ENCODE data around the gene S100A13. TPM values are rescaled to one million over a fixed set of nuclear protein-coding genes. Genes with fewer than 3 reads are reported as not detected.

S100A13 gene
- total RNA-seq, 1 experiment from 2014 or later: 238 TPM

GRCh38 chr1:153627715-153628626 lies 666 bp upstream of the S100A13 start, which contains the start of gene S100A1:
TSS of gene S100A1 (plus strand) at chr1:153628434. CDS start at chr1:153630522, 2,088 bp downstream.
- Mint-ChIP-seq H3K27me3 (ENCODE audit: insufficient read depth, unreplicated experiment) (no peaks in the 10 kb centered on the region), H3K4me3 (ENCODE audit: unreplicated experiment) (peak within 1 kb of the TSS; percentile 93), H3K36me3 (ENCODE audit: insufficient read depth, unreplicated experiment) (peaks cover 47% of the 10 kb centered on the region), H3K27ac (ENCODE audit: unreplicated experiment) (peak within 1 kb of the TSS; percentile 89), H3K9me3 (ENCODE audit: unreplicated experiment) (peaks cover 3% of the 10 kb centered on the region), H3K4me1 (ENCODE audit: low read depth, unreplicated experiment) (peaks cover 35% of the 10 kb centered on the region)
- Histone ChIP-seq H3K4me1 (peaks cover 42% of the 10 kb centered on the region), H3K9me3 (no peaks in the 10 kb centered on the region), H3K36me3 (ENCODE audit: control insufficient read depth, insufficient read depth, low read length) (no peaks in the 10 kb centered on the region), H3K27me3 (replicated peaks; ENCODE audit: control insufficient read depth, insufficient read depth, low read length) (no peaks in the 10 kb centered on the region), H3K4me3 (ENCODE audit: low read depth, low read length) (peak within 1 kb of the TSS; percentile 62)
- POLR2A ChIA-PET: interaction anchor here (0.6 to 2.4 kb wide), 21 partner anchors 11 to 335 kb away, joined by 3 to 43 read pairs (median 7); partner anchors contain the start of genes S100A14, S100A16, S100A2 and S100A4
- CTCF ChIA-PET: interaction anchor here (0.7 to 3.1 kb wide), 32 partner anchors 11 to 148 kb away, joined by 3 to 56 read pairs (median 5); partner anchors contain the start of genes INTS3, NPR1, S100A14 and S100A16
- no TSS peak for BruUV-seq (replicated peaks)
- TF ChIP-seq, protein P1, sequence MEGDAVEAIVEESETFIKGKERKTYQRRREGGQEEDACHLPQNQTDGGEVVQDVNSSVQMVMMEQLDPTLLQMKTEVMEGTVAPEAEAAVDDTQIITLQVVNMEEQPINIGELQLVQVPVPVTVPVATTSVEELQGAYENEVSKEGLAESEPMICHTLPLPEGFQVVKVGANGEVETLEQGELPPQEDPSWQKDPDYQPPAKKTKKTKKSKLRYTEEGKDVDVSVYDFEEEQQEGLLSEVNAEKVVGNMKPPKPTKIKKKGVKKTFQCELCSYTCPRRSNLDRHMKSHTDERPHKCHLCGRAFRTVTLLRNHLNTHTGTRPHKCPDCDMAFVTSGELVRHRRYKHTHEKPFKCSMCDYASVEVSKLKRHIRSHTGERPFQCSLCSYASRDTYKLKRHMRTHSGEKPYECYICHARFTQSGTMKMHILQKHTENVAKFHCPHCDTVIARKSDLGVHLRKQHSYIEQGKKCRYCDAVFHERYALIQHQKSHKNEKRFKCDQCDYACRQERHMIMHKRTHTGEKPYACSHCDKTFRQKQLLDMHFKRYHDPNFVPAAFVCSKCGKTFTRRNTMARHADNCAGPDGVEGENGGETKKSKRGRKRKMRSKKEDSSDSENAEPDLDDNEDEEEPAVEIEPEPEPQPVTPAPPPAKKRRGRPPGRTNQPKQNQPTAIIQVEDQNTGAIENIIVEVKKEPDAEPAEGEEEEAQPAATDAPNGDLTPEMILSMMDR (IDR thresholded peaks at IDR 0.05; ENCODE audit: insufficient read depth in 1 of 2, low read depth in 1 of 2, low read length in 1 of 2, severe bottlenecking in 1 of 2, unreplicated experiment in 1 of 2): peak in 1 of 2 experiments; percentile 78
- DNase-seq: no peak
- intact Hi-C loops (cut with micrococcal nuclease; ENCODE audit: unreplicated experiment): loop anchor here (1.0 to 2.0 kb wide), 4 partner anchors 15 to 117 kb away; partner anchors contain the start of gene S100A16

DNA sequence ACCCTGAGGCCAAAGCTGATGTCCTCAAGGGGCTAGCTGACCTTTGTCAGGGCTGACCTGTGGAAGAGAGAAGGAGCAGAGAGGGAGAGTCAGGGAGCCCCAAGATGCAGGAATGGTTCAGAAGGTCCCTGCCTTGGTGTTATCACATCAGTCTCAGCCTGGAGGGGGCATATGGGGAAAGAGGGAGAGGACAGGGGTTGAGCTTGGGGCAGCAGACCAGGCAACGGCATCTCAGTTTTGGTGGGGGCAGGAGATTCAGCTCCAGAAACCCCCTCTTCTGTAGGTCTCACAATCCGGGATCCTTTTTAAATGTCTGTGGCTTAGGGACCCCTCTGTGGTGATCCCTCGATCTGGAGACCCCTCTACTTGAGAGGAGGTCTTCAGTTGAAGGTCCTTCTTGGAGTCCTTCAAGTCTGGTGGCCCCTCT lies 815 bp downstream of the S100A13 start:
- no TSS peak for BruUV-seq (replicated peaks)
- H3K9me3 Mint-ChIP-seq (ENCODE audit: unreplicated experiment): no peaks in the 10 kb centered on the region
- no peaks in the 10 kb centered on the region for H3K9me3 ChIP-seq
- ChIA-PET POLR2A (interaction anchor here (0.5 to 2.4 kb wide), 15 partner anchors 9 to 111 kb away, joined by 3 to 43 read pairs (median 9); partner anchors contain the start of genes S100A14, S100A16, S100A4 and S100A6), CTCF (interaction anchor here (1.0 to 3.1 kb wide), 14 partner anchors 9 to 131 kb away, joined by 4 to 56 read pairs (median 9); partner anchors contain the start of genes S100A14 and S100A16)
- H3K36me3 Mint-ChIP-seq (ENCODE audit: insufficient read depth, unreplicated experiment): peaks cover 62% of the 10 kb centered on the region
- H3K4me3 Mint-ChIP-seq (ENCODE audit: unreplicated experiment): peak overlapping the region; percentile 93
- no peaks in the 10 kb centered on the region for H3K36me3 ChIP-seq (ENCODE audit: control insufficient read depth, insufficient read depth, low read length)
- H3K27me3 Mint-ChIP-seq (ENCODE audit: insufficient read depth, unreplicated experiment): no peaks in the 10 kb centered on the region
- H3K4me3 ChIP-seq (ENCODE audit: low read depth, low read length): peak overlapping the region; percentile 62
- H3K27ac Mint-ChIP-seq (ENCODE audit: unreplicated experiment): peak overlapping the region; percentile 89
- no peaks in the 10 kb centered on the region for H3K27me3 ChIP-seq (replicated peaks; ENCODE audit: control insufficient read depth, insufficient read depth, low read length)
- TF ChIP-seq, protein P1 (IDR thresholded peaks at IDR 0.05; ENCODE audit: insufficient read depth in 1 of 2, low read depth in 1 of 2, low read length in 1 of 2, severe bottlenecking in 1 of 2, unreplicated experiment in 1 of 2): no peak
- H3K4me1 ChIP-seq: peaks cover 41% of the 10 kb centered on the region
- intact Hi-C loops (cut with micrococcal nuclease; ENCODE audit: unreplicated experiment): loop anchor here (2.0 kb wide), 2 partner anchors 14 to 54 kb away; partner anchors contain the start of gene S100A16
- no peak for DNase-seq
- peaks cover 29% of the 10 kb centered on the region for H3K4me1 Mint-ChIP-seq (ENCODE audit: low read depth, unreplicated experiment)

- Mint-ChIP-seq H3K27me3 (ENCODE audit: insufficient read depth, unreplicated experiment) (no peaks in the 10 kb centered on the region), H3K4me1 (ENCODE audit: low read depth, unreplicated experiment) (peaks cover 22% of the 10 kb centered on the region), H3K27ac (ENCODE audit: unreplicated experiment) (no peak overlapping the region), H3K36me3 (ENCODE audit: insufficient read depth, unreplicated experiment) (peaks cover 75% of the 10 kb centered on the region), H3K9me3 (ENCODE audit: unreplicated experiment) (no peaks in the 10 kb centered on the region), H3K4me3 (ENCODE audit: unreplicated experiment) (peak overlapping the region; percentile 93)
- H3K27me3 ChIP-seq (replicated peaks; ENCODE audit: control insufficient read depth, insufficient read depth, low read length): no peaks in the 10 kb centered on the region
- H3K9me3 ChIP-seq: no peaks in the 10 kb centered on the region
- ChIA-PET POLR2A (no interaction called here), CTCF (no interaction called here)
- no peak for DNase-seq
- TF ChIP-seq, protein P1 (IDR thresholded peaks at IDR 0.05; ENCODE audit: insufficient read depth in 1 of 2, low read depth in 1 of 2, low read length in 1 of 2, severe bottlenecking in 1 of 2, unreplicated experiment in 1 of 2): no peak
- no peak overlapping the region for H3K4me3 ChIP-seq (ENCODE audit: low read depth, low read length)
- no TSS peak for BruUV-seq (replicated peaks)
- peaks cover 27% of the 10 kb centered on the region for H3K4me1 ChIP-seq
- no peaks in the 10 kb centered on the region for H3K36me3 ChIP-seq (ENCODE audit: control insufficient read depth, insufficient read depth, low read length)
- intact Hi-C loops (cut with micrococcal nuclease; ENCODE audit: unreplicated experiment): no loop called here
These were observed 2.2 kb downstream of the S100A13 start for GRCh38 chr1:153624965-153625611.

Data from Caco-2 (cell line).